ENCODE results near the gene C1orf115.
"Not testable (repeated sequence)": the region's sequence is repeated elsewhere in the genome, so short reads cannot be mapped to it uniquely, and the experiment has no call there.

Gene C1orf115

DNA sequence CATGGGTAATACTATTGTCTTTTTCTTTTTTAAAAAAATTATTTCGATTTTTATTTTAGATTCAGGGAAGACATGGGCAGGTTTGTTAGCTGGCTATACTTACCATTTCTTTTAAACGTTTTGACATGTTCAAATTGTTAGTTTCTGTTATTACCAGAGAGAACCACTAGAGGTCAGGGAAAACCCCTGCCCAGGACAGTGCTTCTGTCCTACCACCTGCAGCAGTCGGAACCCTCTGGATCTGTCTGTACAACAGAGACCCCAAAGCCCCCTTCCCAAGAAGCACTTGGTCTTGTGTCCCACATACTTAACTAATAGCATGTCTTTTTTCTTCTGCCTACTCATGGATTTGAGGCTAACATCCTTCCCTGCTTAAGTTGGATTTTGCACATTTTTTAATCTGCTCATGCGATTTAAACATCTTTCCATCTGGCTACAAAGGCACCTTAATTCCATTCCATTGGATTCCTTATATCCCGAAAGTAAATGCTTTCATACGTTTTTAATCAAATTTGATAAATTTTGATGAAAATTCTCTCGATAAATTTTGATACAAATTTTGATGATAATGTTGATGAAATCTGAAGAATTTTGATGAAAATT lies 10.0 kb upstream of the C1orf115 start:
- Histone ChIP-seq H3K27me3 (no peaks in the 10 kb centered on the region), H3K4me1 (ENCODE audit: control insufficient read depth in 1 of 2, insufficient read depth in 1 of 2, low read depth in 1 of 2, low read length in 1 of 2) (no peaks in the 10 kb centered on the region), H3K27ac (no peak overlapping the region), H3K9me3 (no peaks in the 10 kb centered on the region), H3K4me3 (ENCODE audit: low read depth in 1 of 2, low read length in 1 of 2) (no peak overlapping the region), H3K36me3 (no peaks in the 10 kb centered on the region)
- TF ChIP-seq, protein P1, sequence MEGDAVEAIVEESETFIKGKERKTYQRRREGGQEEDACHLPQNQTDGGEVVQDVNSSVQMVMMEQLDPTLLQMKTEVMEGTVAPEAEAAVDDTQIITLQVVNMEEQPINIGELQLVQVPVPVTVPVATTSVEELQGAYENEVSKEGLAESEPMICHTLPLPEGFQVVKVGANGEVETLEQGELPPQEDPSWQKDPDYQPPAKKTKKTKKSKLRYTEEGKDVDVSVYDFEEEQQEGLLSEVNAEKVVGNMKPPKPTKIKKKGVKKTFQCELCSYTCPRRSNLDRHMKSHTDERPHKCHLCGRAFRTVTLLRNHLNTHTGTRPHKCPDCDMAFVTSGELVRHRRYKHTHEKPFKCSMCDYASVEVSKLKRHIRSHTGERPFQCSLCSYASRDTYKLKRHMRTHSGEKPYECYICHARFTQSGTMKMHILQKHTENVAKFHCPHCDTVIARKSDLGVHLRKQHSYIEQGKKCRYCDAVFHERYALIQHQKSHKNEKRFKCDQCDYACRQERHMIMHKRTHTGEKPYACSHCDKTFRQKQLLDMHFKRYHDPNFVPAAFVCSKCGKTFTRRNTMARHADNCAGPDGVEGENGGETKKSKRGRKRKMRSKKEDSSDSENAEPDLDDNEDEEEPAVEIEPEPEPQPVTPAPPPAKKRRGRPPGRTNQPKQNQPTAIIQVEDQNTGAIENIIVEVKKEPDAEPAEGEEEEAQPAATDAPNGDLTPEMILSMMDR (IDR thresholded peaks at IDR 0.05), result no peak

GRCh38 chr1:220681220-220681880 lies 8.8 kb upstream of the C1orf115 start:
- Histone ChIP-seq H3K4me1 (ENCODE audit: control insufficient read depth in 1 of 2, insufficient read depth in 1 of 2, low read depth in 1 of 2, low read length in 1 of 2) (no peaks in the 10 kb centered on the region), H3K9me3 (no peaks in the 10 kb centered on the region), H3K36me3 (no peaks in the 10 kb centered on the region), H3K4me3 (ENCODE audit: low read depth in 1 of 2, low read length in 1 of 2) (no peak overlapping the region), H3K27me3 (no peaks in the 10 kb centered on the region), H3K27ac (no peak overlapping the region)
- TF ChIP-seq, protein P1 (IDR thresholded peaks at IDR 0.05), result no peak

GRCh38 chr1:220682901-220683576 lies 7.1 kb upstream of the C1orf115 start:
- no peaks in the 10 kb centered on the region for H3K4me1 ChIP-seq (ENCODE audit: control insufficient read depth in 1 of 2, insufficient read depth in 1 of 2, low read depth in 1 of 2, low read length in 1 of 2)
- H3K36me3 ChIP-seq, result no peaks in the 10 kb centered on the region
- no peak overlapping the region for H3K27ac ChIP-seq
- no peaks in the 10 kb centered on the region for H3K9me3 ChIP-seq
- no peaks in the 10 kb centered on the region for H3K27me3 ChIP-seq
- TF ChIP-seq, protein P1 (IDR thresholded peaks at IDR 0.05), result no peak
- H3K4me3 ChIP-seq (ENCODE audit: low read depth in 1 of 2, low read length in 1 of 2), result no peak overlapping the region

- H3K9me3 ChIP-seq; H3K27me3 ChIP-seq; H3K27ac ChIP-seq; H3K4me1 ChIP-seq (ENCODE audit: control insufficient read depth in 1 of 2, insufficient read depth in 1 of 2, low read depth in 1 of 2, low read length in 1 of 2); H3K4me3 ChIP-seq (ENCODE audit: low read depth in 1 of 2, low read length in 1 of 2); H3K36me3 ChIP-seq: not testable (repeated sequence)
These were observed 6.4 kb upstream of the C1orf115 start for GRCh38 chr1:220683716-220684115.

DNA sequence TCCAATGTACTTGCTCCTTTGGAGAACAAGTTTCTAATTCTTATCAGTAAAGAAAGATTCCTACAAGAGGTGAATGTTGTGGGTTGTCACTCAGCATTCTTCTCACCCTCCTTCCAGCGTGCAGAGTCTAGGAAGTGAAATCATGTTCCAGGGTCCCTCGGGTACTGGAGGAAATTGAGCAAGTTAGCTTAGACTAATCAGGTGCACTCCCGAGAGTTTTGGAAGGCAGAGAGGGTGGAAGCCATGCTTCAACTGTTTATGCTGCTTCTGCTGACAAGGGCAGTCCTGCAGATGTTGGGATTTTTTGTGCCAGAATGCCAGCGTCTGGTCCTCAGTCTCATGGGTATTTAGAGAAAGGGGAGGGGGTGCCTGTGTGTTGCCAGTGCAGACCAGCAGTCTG lies 5.3 kb upstream of the C1orf115 start:
- H3K4me3 ChIP-seq (ENCODE audit: low read depth in 1 of 2, low read length in 1 of 2), result no peak overlapping the region
- H3K27me3 ChIP-seq, result peaks cover 13% of the 10 kb centered on the region
- no peak overlapping the region for H3K27ac ChIP-seq
- H3K4me1 ChIP-seq (ENCODE audit: control insufficient read depth in 1 of 2, insufficient read depth in 1 of 2, low read depth in 1 of 2, low read length in 1 of 2), result peaks cover 2 to 3% of the 10 kb centered on the region in 2 experiments
- TF ChIP-seq, protein P1 (IDR thresholded peaks at IDR 0.05), result no peak
- H3K36me3 ChIP-seq, result no peaks in the 10 kb centered on the region
- H3K9me3 ChIP-seq, result no peaks in the 10 kb centered on the region

- H3K27me3 ChIP-seq, result peaks cover 23% of the 10 kb centered on the region
- H3K27ac ChIP-seq, result no peak overlapping the region
- H3K4me3 ChIP-seq (ENCODE audit: low read depth in 1 of 2, low read length in 1 of 2), result no peak overlapping the region
- H3K4me1 ChIP-seq (ENCODE audit: control insufficient read depth in 1 of 2, insufficient read depth in 1 of 2, low read depth in 1 of 2, low read length in 1 of 2), result peaks cover 10 to 12% of the 10 kb centered on the region in 2 experiments
- TF ChIP-seq, protein P1 (IDR thresholded peaks at IDR 0.05), result no peak
- no peaks in the 10 kb centered on the region for H3K36me3 ChIP-seq
- H3K9me3 ChIP-seq, result no peaks in the 10 kb centered on the region
These were observed 4.3 kb upstream of the C1orf115 start for GRCh38 chr1:220685879-220686278.
